ENCODE data around the gene PAF1. TPM values are rescaled to one million over a fixed set of nuclear protein-coding genes. Genes with fewer than 3 reads are reported as not detected.
A peak's percentile ranks its signal among the peaks of the same experiment; 100 is the strongest.

The PAF1 gene
- total RNA-seq, 2 donors from 2014 or later, result 34.8 to 54.3 TPM

DNA sequence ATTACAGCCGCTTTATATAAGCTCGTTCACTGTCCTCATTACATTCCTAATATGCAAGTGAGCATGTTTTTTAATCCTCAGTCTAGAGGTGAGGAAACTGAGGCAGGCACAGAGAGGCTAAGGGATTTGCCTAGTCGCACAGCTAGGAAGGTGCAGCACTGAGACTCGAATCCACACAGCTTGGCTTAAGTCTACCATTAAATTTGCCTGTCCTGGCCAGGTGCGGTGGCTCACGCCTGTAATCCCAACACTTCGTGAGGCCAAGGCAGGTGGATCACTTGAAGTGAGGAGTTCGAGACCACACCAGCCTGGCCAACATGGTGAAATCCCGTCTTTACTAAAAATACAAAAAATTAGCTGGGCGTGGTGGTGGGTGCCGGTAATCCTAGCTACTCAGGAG, 36.8 kb upstream of the PAF1 start:
- no peak for DNase-seq (ENCODE audit: low spot score)
- TF ChIP-seq, protein P1, sequence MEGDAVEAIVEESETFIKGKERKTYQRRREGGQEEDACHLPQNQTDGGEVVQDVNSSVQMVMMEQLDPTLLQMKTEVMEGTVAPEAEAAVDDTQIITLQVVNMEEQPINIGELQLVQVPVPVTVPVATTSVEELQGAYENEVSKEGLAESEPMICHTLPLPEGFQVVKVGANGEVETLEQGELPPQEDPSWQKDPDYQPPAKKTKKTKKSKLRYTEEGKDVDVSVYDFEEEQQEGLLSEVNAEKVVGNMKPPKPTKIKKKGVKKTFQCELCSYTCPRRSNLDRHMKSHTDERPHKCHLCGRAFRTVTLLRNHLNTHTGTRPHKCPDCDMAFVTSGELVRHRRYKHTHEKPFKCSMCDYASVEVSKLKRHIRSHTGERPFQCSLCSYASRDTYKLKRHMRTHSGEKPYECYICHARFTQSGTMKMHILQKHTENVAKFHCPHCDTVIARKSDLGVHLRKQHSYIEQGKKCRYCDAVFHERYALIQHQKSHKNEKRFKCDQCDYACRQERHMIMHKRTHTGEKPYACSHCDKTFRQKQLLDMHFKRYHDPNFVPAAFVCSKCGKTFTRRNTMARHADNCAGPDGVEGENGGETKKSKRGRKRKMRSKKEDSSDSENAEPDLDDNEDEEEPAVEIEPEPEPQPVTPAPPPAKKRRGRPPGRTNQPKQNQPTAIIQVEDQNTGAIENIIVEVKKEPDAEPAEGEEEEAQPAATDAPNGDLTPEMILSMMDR (IDR thresholded peaks at IDR 0.05), result no peak
- H3K9me3 ChIP-seq, result no peaks in the 10 kb centered on the region
- H3K27ac ChIP-seq, result peak overlapping the region; percentile 76 to 83
- peaks cover 0 to 30% of the 10 kb centered on the region in 2 donors for H3K4me1 ChIP-seq
- H3K4me3 ChIP-seq, result no peak overlapping the region
- H3K36me3 ChIP-seq, result peaks cover 18% of the 10 kb centered on the region
- H3K27me3 ChIP-seq, result no peaks in the 10 kb centered on the region

DNA sequence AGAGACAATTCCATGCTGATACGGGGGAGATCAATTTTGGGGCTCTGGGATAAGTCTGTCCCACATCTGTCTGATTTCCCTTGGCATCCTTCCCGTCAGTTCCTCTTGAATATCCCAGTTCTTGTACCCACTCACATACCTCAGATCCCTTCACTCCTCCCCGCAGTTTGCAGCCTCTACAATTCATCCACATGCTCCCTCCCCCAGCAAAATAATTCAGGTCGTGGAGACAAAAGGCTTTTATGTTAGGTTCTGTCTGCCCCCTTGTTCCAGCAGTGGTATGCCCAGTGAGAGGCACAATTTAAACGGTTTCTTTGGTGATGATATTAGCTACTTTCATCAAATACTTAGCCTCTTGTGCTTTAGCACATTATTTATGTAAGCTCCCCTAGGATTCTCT, 35.3 kb upstream of the PAF1 start:
- H3K36me3 ChIP-seq, result peaks cover 24% of the 10 kb centered on the region
- no peak overlapping the region for H3K27ac ChIP-seq
- H3K4me3 ChIP-seq, result no peak overlapping the region
- H3K4me1 ChIP-seq, result peaks cover 0 to 28% of the 10 kb centered on the region in 2 donors
- no peak for DNase-seq (ENCODE audit: low spot score)
- no peaks in the 10 kb centered on the region for H3K27me3 ChIP-seq
- no peaks in the 10 kb centered on the region for H3K9me3 ChIP-seq
- TF ChIP-seq, protein P1 (IDR thresholded peaks at IDR 0.05), result no peak

DNA sequence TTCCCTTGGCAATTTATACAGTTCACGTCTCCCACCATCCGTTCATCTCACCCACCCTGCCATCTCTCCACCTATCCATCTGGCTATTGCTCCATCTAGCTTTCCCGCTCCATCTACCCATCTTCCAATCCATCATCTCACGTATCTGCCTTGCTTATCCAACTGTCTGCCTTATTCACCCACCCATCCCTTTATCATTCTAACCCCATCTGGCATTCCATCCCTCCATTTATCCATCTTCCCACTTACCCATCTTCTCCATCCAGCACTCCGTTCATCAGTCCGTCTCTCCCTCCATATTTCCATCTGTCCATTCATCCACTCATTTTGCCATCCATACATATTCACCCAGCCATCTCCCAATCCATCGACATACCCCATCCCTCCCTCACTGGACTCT, 34.8 kb upstream of the PAF1 start:
- Histone ChIP-seq H3K4me3 (no peak overlapping the region), H3K36me3 (peaks cover 25% of the 10 kb centered on the region), H3K27me3 (no peaks in the 10 kb centered on the region), H3K4me1 (peaks cover 0 to 23% of the 10 kb centered on the region in 2 donors), H3K9me3 (no peaks in the 10 kb centered on the region), H3K27ac (no peak overlapping the region)
- no peak for DNase-seq (ENCODE audit: low spot score)
- TF ChIP-seq, protein P1 (IDR thresholded peaks at IDR 0.05), result no peak

DNA sequence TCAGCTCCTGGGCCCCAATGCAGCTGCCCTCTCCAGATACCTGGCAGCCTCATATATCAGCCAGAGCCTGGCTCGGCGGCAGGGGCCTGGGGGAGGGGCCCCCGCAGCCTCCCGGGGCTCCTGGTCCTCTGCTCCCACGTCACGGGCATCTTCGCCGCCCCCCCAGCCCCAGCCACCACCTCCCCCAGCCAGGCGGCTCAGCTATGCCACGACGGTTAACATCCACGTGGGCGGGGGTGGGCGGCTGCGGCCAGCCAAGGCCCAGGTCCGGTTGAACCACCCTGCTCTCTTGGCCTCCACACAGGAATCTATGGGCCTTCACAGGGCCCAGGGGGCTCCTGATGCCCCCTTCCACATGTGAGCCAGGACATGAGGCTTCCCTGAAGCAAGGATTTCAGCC, 34.0 kb upstream of the PAF1 start:
- Histone ChIP-seq H3K4me3 (no peak overlapping the region), H3K9me3 (no peaks in the 10 kb centered on the region), H3K27ac (no peak overlapping the region), H3K36me3 (peaks cover 25% of the 10 kb centered on the region), H3K27me3 (no peaks in the 10 kb centered on the region), H3K4me1 (peaks cover 0 to 22% of the 10 kb centered on the region in 2 donors)
- TF ChIP-seq, protein P1 (IDR thresholded peaks at IDR 0.05), result no peak
- no peak for DNase-seq (ENCODE audit: low spot score)

DNA sequence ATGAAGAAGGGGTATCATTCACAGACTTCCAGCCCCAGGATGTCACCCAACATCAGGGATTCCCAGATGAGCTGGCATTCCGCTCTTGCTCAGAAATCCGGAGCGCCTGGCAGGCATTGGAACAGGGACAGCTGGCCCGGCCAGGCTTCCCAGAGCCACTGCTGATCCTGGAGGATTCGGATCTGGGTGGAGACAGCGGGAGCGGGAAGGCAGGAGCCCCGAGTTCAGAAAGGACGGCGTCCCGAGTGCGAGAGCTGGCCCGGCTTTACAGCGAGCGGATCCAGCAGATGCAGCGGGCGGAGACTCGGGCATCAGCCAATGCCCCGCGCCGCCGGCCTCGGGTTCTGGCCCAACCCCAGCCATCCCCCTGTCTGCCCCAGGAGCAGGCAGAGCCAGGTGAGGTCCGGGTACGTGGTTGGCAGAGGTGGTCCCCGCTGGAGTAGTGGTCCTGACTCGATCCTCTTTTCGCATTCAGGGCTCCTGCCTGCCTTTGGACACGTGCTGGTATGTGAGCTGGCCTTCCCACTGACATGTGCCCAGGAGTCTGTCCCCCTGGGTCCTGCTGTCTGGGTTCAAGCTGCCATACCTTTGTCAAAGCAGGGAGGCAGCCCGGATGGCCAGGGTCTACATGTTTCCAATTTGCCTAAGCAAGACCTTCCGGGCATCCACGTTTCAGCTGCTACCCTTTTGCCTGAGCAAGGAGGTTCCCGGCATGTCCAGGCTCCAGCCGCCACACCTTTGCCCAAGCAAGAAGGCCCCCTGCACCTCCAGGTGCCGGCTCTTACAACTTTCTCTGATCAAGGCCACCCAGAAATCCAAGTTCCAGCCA, 32.6 kb upstream of the PAF1 start:
- no peaks in the 10 kb centered on the region for H3K9me3 ChIP-seq
- no peak for DNase-seq (ENCODE audit: low spot score)
- peaks cover 34% of the 10 kb centered on the region for H3K36me3 ChIP-seq
- H3K27me3 ChIP-seq, result no peaks in the 10 kb centered on the region
- H3K27ac ChIP-seq, result no peak overlapping the region
- H3K4me3 ChIP-seq, result no peak overlapping the region
- H3K4me1 ChIP-seq, result peaks cover 0 to 8% of the 10 kb centered on the region in 2 donors
- TF ChIP-seq, protein P1 (IDR thresholded peaks at IDR 0.05), result no peak

All from right atrium auricular region (tissue), 2 donors.